ENCODE results near the gene DAGLB.

Gene DAGLB

DNA sequence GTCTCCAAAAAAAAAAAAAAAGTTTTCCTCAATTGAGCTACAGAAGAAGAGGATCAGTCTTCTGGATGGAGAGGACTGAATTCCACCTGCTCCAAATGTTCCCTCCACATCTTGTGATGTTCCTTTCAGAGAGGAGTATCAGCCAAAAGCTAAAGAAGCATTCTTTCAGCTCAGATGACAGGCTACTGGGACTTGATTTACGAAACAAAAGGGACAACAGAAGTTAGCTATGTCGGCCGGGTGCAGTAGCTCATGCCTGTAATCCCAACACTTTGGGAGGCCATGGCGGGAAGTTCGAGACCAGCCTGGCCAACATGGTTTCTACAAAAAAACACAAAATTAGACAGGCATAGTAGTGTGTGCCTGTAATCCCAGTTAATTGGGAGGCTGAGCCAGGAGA lies 7.4 kb downstream of the DAGLB start:
- Histone ChIP-seq H3K27me3 (ENCODE audit: insufficient read depth, low read length, poor library complexity) (no peaks in the 10 kb centered on the region), H3K36me3 (ENCODE audit: control insufficient read depth, insufficient read depth, low read length) (peaks cover 5% of the 10 kb centered on the region), H3K56ac (ENCODE audit: low read length) (no peak overlapping the region), H3K4me3 (ENCODE audit: low read length) (no peak overlapping the region), H3K4me1 (ENCODE audit: control insufficient read depth, low read depth, low read length) (no peaks in the 10 kb centered on the region), H3K18ac (ENCODE audit: low read length) (no peak overlapping the region), H3K4me2 (ENCODE audit: low read length) (no peak overlapping the region), H3K79me2 (ENCODE audit: control insufficient read depth, insufficient read depth, low read length) (peaks cover 30% of the 10 kb centered on the region), H4K5ac (ENCODE audit: low read length) (no peak overlapping the region), H2BK5ac (ENCODE audit: low read length) (no peak overlapping the region), H4K8ac (ENCODE audit: low read depth, low read length) (no peak overlapping the region), H3K79me1 (ENCODE audit: low read length) (peaks cover 15% of the 10 kb centered on the region), H2AK5ac (ENCODE audit: low read length) (no peak overlapping the region), H3K9ac (ENCODE audit: low read length) (no peak overlapping the region), H2BK15ac (replicated peaks; ENCODE audit: low read depth) (no peak overlapping the region), H3K23ac (ENCODE audit: low read length) (no peak overlapping the region), H3K4ac (ENCODE audit: low read depth, low read length) (no peak overlapping the region), H3K27ac (ENCODE audit: low read depth, low read length) (no peak overlapping the region), H2BK120ac (ENCODE audit: low read depth, low read length) (no peak overlapping the region)
- WGBS (ENCODE audit: extremely low coverage, insufficient coverage, low lambda C conversion rate): no CpG with 5 or more reads among the region's 5 CpGs
- DNase-seq: no peak

DNA sequence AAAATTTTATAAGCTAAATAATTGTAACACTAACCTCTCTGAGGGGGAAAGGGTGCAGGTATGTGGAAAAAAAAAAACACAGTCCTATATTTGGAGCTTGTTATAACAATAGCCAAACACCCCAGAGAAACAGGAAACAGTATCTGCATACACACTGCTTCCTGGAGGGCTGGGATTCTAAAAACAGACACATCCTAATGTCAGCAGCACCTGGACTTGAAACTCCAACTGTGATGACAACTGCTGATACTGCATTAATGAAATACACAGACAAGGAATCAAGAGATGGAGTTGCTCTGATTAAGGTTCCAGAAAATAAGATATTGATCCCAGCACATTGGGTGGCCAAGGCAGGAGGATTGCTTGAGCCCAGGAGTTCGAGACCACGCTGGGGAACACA lies 9.3 kb downstream of the DAGLB start:
- DNase-seq: no peak
- Histone ChIP-seq H3K56ac (ENCODE audit: low read length) (no peak overlapping the region), H2AK5ac (ENCODE audit: low read length) (no peak overlapping the region), H2BK5ac (ENCODE audit: low read length) (no peak overlapping the region), H3K4me3 (ENCODE audit: low read length) (no peak overlapping the region), H3K36me3 (ENCODE audit: control insufficient read depth, insufficient read depth, low read length) (peaks cover 7% of the 10 kb centered on the region), H2BK15ac (replicated peaks; ENCODE audit: low read depth) (no peak overlapping the region), H3K27ac (ENCODE audit: low read depth, low read length) (no peak overlapping the region), H3K79me2 (ENCODE audit: control insufficient read depth, insufficient read depth, low read length) (peaks cover 29% of the 10 kb centered on the region), H3K18ac (ENCODE audit: low read length) (no peak overlapping the region), H3K4ac (ENCODE audit: low read depth, low read length) (no peak overlapping the region), H3K79me1 (ENCODE audit: low read length) (peaks cover 20% of the 10 kb centered on the region), H3K23ac (ENCODE audit: low read length) (no peak overlapping the region), H3K9ac (ENCODE audit: low read length) (no peak overlapping the region), H4K8ac (ENCODE audit: low read depth, low read length) (no peak overlapping the region), H4K5ac (ENCODE audit: low read length) (no peak overlapping the region), H3K4me2 (ENCODE audit: low read length) (no peak overlapping the region), H3K27me3 (ENCODE audit: insufficient read depth, low read length, poor library complexity) (no peaks in the 10 kb centered on the region), H3K4me1 (ENCODE audit: control insufficient read depth, low read depth, low read length) (no peaks in the 10 kb centered on the region), H2BK120ac (ENCODE audit: low read depth, low read length) (no peak overlapping the region)
- WGBS (ENCODE audit: extremely low coverage, insufficient coverage, low lambda C conversion rate): no CpG with 5 or more reads among the region's 2 CpGs

DNA sequence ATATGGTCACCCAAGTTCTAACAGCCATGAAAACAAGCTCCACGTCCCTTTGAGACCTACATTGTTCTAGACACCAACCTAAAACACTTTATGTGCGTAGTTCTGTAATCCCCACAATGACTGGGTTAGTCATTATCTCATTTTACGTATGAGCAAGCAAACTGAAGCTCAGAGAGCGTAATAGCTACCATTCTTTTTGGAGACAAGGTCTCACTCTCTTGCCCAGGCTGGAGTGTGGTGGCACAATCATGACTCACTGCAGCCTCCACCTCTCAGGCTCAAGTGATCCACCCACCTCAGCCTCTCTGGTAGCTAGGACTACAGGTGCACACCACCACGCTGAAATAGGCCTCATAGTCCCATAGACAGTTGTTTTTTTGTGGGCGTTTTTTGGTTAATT lies 10.5 kb downstream of the DAGLB start:
- Histone ChIP-seq H2BK15ac (replicated peaks; ENCODE audit: low read depth) (no peak overlapping the region), H3K4me3 (ENCODE audit: low read length) (no peak overlapping the region), H3K23ac (ENCODE audit: low read length) (no peak overlapping the region), H3K4me1 (ENCODE audit: control insufficient read depth, low read depth, low read length) (no peaks in the 10 kb centered on the region), H3K27me3 (ENCODE audit: insufficient read depth, low read length, poor library complexity) (no peaks in the 10 kb centered on the region), H2AK5ac (ENCODE audit: low read length) (no peak overlapping the region), H3K79me2 (ENCODE audit: control insufficient read depth, insufficient read depth, low read length) (peaks cover 23% of the 10 kb centered on the region), H3K4me2 (ENCODE audit: low read length) (no peak overlapping the region), H4K8ac (ENCODE audit: low read depth, low read length) (no peak overlapping the region), H3K9ac (ENCODE audit: low read length) (no peak overlapping the region), H3K18ac (ENCODE audit: low read length) (no peak overlapping the region), H2BK120ac (ENCODE audit: low read depth, low read length) (no peak overlapping the region), H2BK5ac (ENCODE audit: low read length) (no peak overlapping the region), H3K27ac (ENCODE audit: low read depth, low read length) (no peak overlapping the region), H4K5ac (ENCODE audit: low read length) (no peak overlapping the region), H3K79me1 (ENCODE audit: low read length) (peaks cover 16% of the 10 kb centered on the region), H3K56ac (ENCODE audit: low read length) (no peak overlapping the region), H3K36me3 (ENCODE audit: control insufficient read depth, insufficient read depth, low read length) (peaks cover 6% of the 10 kb centered on the region), H3K4ac (ENCODE audit: low read depth, low read length) (no peak overlapping the region)
- no peak for DNase-seq
- no CpG with 5 or more reads among the region's 6 CpGs for WGBS (ENCODE audit: extremely low coverage, insufficient coverage, low lambda C conversion rate)

DNA sequence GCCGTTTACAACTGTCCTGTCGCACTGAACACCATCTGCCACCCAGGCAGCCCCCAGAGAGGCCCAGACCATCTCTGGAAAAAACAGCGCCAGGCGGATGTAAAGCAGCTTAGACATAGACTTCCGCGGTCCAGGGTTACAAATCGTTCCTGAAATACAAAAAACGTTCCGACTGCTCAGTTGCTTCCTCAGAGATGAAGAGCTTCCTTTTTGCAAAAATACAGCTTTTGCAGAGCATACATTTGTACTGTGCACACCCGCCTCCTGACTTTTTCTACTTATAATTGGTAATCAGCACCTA lies 11.4 kb downstream of the DAGLB start:
- H2BK5ac ChIP-seq (ENCODE audit: low read length): no peak overlapping the region

DNA sequence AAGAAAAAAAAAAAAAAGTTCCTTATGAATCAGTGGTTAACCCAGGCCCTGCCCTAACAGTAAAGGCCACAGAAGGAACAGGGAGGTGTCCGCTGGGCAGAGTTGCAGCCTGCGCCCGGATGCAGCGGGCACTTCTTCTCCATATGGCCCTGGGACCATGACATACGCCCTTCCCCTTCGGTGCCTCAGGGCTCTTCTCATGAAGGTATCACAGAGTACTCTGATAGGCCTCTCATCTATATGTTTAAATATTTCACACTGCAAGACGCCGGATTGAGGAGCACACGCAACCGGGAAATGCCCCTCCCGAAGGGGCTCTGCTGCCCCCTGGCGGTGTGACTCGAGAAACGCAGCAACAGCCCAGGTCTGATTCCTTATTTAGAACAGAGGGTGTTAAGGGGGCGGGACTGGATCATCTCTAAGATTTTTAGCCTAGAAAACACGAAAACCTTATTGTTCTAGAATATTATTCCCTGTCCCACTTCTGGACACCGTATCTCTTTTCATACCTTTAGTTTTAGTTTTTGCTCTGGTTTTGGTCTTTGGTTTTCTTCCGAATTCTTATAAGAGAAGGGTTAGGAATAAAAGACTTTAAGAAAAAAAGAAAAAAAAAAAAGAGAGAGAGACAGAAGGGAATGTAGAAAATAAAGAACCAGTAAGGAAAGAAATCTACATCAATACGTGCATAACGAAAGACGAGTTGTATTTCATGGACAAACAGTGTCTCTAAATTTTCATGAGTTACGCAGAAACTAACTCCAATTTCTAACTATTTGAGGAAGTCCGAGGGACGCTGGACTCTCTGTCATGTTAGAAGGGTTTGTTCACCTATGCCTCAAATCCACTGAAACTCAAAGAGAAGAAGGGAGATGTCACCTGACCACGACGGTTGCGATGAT lies 12.0 kb downstream of the DAGLB start:
- H2AK5ac ChIP-seq (ENCODE audit: low read length): no peak overlapping the region
- no peak overlapping the region for H2BK120ac ChIP-seq (ENCODE audit: low read depth, low read length)
- no peak overlapping the region for H3K4me3 ChIP-seq (ENCODE audit: low read length)
- no peak overlapping the region for H3K56ac ChIP-seq (ENCODE audit: low read length)
- H3K79me1 ChIP-seq (ENCODE audit: low read length): peaks cover 11% of the 10 kb centered on the region
- H3K27me3 ChIP-seq (ENCODE audit: insufficient read depth, low read length, poor library complexity): no peaks in the 10 kb centered on the region
- DNase-seq: peak; percentile 84
- H3K36me3 ChIP-seq (ENCODE audit: control insufficient read depth, insufficient read depth, low read length): peaks cover 6% of the 10 kb centered on the region
- no peak overlapping the region for H2BK5ac ChIP-seq (ENCODE audit: low read length)
- no peak overlapping the region for H2BK15ac ChIP-seq (replicated peaks; ENCODE audit: low read depth)
- no CpG with 5 or more reads among the region's 27 CpGs for WGBS (ENCODE audit: extremely low coverage, insufficient coverage, low lambda C conversion rate)
- no peak overlapping the region for H3K27ac ChIP-seq (ENCODE audit: low read depth, low read length)
- H3K79me2 ChIP-seq (ENCODE audit: control insufficient read depth, insufficient read depth, low read length): peaks cover 17% of the 10 kb centered on the region
- no peak overlapping the region for H4K5ac ChIP-seq (ENCODE audit: low read length)
- no peak overlapping the region for H4K8ac ChIP-seq (ENCODE audit: low read depth, low read length)
- H3K9ac ChIP-seq (ENCODE audit: low read length): no peak overlapping the region
- H3K4ac ChIP-seq (ENCODE audit: low read depth, low read length): no peak overlapping the region
- H3K4me1 ChIP-seq (ENCODE audit: control insufficient read depth, low read depth, low read length): no peaks in the 10 kb centered on the region
- H3K18ac ChIP-seq (ENCODE audit: low read length): no peak overlapping the region
- no peak overlapping the region for H3K4me2 ChIP-seq (ENCODE audit: low read length)
- no peak overlapping the region for H3K23ac ChIP-seq (ENCODE audit: low read length)

More for the DNA sequence above, 11.4 kb downstream of the DAGLB start:
- no peak overlapping the region for H4K8ac ChIP-seq (ENCODE audit: low read depth, low read length)
- H3K23ac ChIP-seq (ENCODE audit: low read length): no peak overlapping the region
- no peak overlapping the region for H3K4me3 ChIP-seq (ENCODE audit: low read length)
- H2BK15ac ChIP-seq (replicated peaks; ENCODE audit: low read depth): no peak overlapping the region
- peaks cover 17% of the 10 kb centered on the region for H3K79me2 ChIP-seq (ENCODE audit: control insufficient read depth, insufficient read depth, low read length)
- H3K4me1 ChIP-seq (ENCODE audit: control insufficient read depth, low read depth, low read length): no peaks in the 10 kb centered on the region
- WGBS (ENCODE audit: extremely low coverage, insufficient coverage, low lambda C conversion rate): no CpG with 5 or more reads among the region's 10 CpGs
- no peak overlapping the region for H3K18ac ChIP-seq (ENCODE audit: low read length)
- H3K56ac ChIP-seq (ENCODE audit: low read length): no peak overlapping the region
- H3K36me3 ChIP-seq (ENCODE audit: control insufficient read depth, insufficient read depth, low read length): peaks cover 6% of the 10 kb centered on the region
- H3K4ac ChIP-seq (ENCODE audit: low read depth, low read length): no peak overlapping the region
- H3K4me2 ChIP-seq (ENCODE audit: low read length): no peak overlapping the region
- no peak overlapping the region for H4K5ac ChIP-seq (ENCODE audit: low read length)
- H2BK120ac ChIP-seq (ENCODE audit: low read depth, low read length): no peak overlapping the region
- no peaks in the 10 kb centered on the region for H3K27me3 ChIP-seq (ENCODE audit: insufficient read depth, low read length, poor library complexity)
- no peak overlapping the region for H3K9ac ChIP-seq (ENCODE audit: low read length)
- H3K27ac ChIP-seq (ENCODE audit: low read depth, low read length): no peak overlapping the region
- H3K79me1 ChIP-seq (ENCODE audit: low read length): peaks cover 11% of the 10 kb centered on the region
- no peak overlapping the region for H2AK5ac ChIP-seq (ENCODE audit: low read length)
- no peak for DNase-seq
